ENCODE measurements around the gene GRM3. TPM values are rescaled to one million over a fixed set of nuclear protein-coding genes. Genes with fewer than 3 reads are reported as not detected.

The GRM3 gene
- total and polyA plus RNA-seq, 2 of the 8 experiments (the other 6 are each of a cell fraction or from before 2014, with no cell fraction given): 3.1 to 4.2 TPM

DNA sequence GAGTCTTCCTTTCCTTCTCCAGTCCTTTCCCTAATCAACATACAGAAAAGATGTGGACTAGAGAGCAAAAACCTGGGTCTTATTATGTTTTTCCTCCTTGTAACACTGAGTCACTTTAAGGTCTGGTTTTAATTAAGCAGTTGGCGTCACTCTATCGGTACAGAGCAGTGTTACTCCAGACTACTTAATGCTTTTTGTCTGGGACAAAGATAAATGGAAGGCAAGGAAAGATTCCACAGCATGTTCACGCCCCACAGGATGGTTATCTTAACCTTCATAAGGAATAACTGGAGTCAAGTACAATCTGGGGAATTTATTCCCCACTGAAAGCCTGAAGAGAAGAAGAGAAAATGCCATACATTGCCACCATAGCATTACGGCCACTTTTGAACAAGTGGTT, 270.0 kb downstream of the GRM3 start:
- no peak for FAIRE-seq
- CTCF ChIA-PET (ENCODE audit: partially characterized antibody): interaction anchor here (1.1 to 4.6 kb wide), 3 partner anchors 146 to 366 kb away, joined by 4 to 49 read pairs (median 4); partner anchors contain the start of gene ELAPOR2

More for the DNA sequence above, 270.0 kb downstream of the GRM3 start:
- H3K4ac ChIP-seq (replicated peaks; ENCODE audit: insufficient read length, low read depth, low read length): no peak overlapping the region
- TF ChIP-seq GABPA (IDR thresholded peaks at IDR 0.05; ENCODE audit: borderline replicate concordance, insufficient read depth, low read length) (no peak), CTBP2 (IDR thresholded peaks at IDR 0.05; ENCODE audit: borderline replicate concordance, insufficient read depth, insufficient read length, low read length) (no peak), SAP30 (IDR thresholded peaks at IDR 0.05; ENCODE audit: insufficient read depth, insufficient replicate concordance, low read length) (no peak)
- H3K4me1 ChIP-seq (replicated peaks in 1 of 4; ENCODE audit: control insufficient read depth in 3 of 4, insufficient read depth in 4 of 4, low read length in 3 of 4): no peaks in the 10 kb centered on the region
- H2AFZ ChIP-seq (ENCODE audit: low read length): no peak overlapping the region
- H3K14ac ChIP-seq (ENCODE audit: insufficient read length): no peak overlapping the region
- H3K36me3 ChIP-seq (ENCODE audit: control insufficient read depth in 2 of 4, insufficient read depth in 4 of 4, low read length in 3 of 4): peaks cover 0 to 16% (median 4%) of the 10 kb centered on the region in 4 experiments; a peak in 2 of 8 replicates
- peaks cover 0 to 4% of the 10 kb centered on the region in 2 experiments for H4K20me1 ChIP-seq (replicated peaks in 1 of 2; ENCODE audit: control insufficient read depth in 1 of 2, insufficient read depth in 2 of 2, low read length in 2 of 2)
- no peaks in the 10 kb centered on the region for H3K79me2 ChIP-seq (ENCODE audit: control insufficient read depth in 1 of 2, insufficient read depth in 2 of 2, low read length in 2 of 2)
- no peak overlapping the region for H2BK5ac ChIP-seq (ENCODE audit: low read depth, low read length)
- no peak for DNase-seq (ENCODE audit: low read depth in 1 of 2, low spot score in 2 of 2)
- H3K9me3 ChIP-seq (ENCODE audit: insufficient read depth in 2 of 2, low read depth in 1 of 2, low read length in 1 of 2): no peaks in the 10 kb centered on the region
- H2BK15ac ChIP-seq (ENCODE audit: low read length): no peak overlapping the region
- POLR2A ChIA-PET (ENCODE audit: partially characterized antibody): no interaction called here
- H3K4me2 ChIP-seq (ENCODE audit: insufficient read depth in 1 of 2, low read depth in 2 of 2, low read length in 2 of 2): no peak overlapping the region
- no peaks in the 10 kb centered on the region for H3K23me2 ChIP-seq (ENCODE audit: low read depth, low read length)
- 93% methylated on average over 4 of the region's 4 CpGs; no CpG with 5 or more reads in 1 of the 2 experiments for WGBS, 2 experiments (ENCODE audit: extremely low coverage in 1 of 2, insufficient coverage in 1 of 2, insufficient read length in 1 of 2, insufficient replicate concordance in 2 of 2, low coverage in 1 of 2, low lambda C conversion rate in 2 of 2, missing lambda C conversion rate in 1 of 2)
- H3K27me3 ChIP-seq (replicated peaks in 1 of 4; ENCODE audit: control insufficient read depth in 3 of 4, extremely low read depth in 1 of 4, insufficient read depth in 3 of 4, low read length in 3 of 4): no peaks in the 10 kb centered on the region; a peak in 1 of 7 replicates
- H3K79me1 ChIP-seq (ENCODE audit: low read depth, low read length): no peaks in the 10 kb centered on the region
- H3K4me3 ChIP-seq (ENCODE audit: extremely low read depth in 1 of 4, insufficient read depth in 2 of 4, low read depth in 3 of 4, low read length in 4 of 4): no peak overlapping the region
- no peak overlapping the region for H3K18ac ChIP-seq (ENCODE audit: extremely low read depth, low read length)
- no peak overlapping the region for H2BK20ac ChIP-seq (ENCODE audit: low read length)
- H3K9ac ChIP-seq (replicated peaks in 1 of 4; ENCODE audit: extremely low read depth in 1 of 4, low read depth in 3 of 4, low read length in 3 of 4): no peak overlapping the region
- H3K23ac ChIP-seq (ENCODE audit: insufficient read length): no peak overlapping the region
- H2BK12ac ChIP-seq (ENCODE audit: low read depth, low read length): no peak overlapping the region
- no peak overlapping the region for H3K56ac ChIP-seq (replicated peaks; ENCODE audit: insufficient read length, low read depth, low read length)
- H4K5ac ChIP-seq (ENCODE audit: insufficient read length, low read depth, low read length): no peak overlapping the region
- no peak overlapping the region for H2BK120ac ChIP-seq (replicated peaks; ENCODE audit: low read depth, low read length)
- no peak overlapping the region for H2AK5ac ChIP-seq (ENCODE audit: low read depth, low read length)
- H4K91ac ChIP-seq (replicated peaks; ENCODE audit: insufficient read length, low read length): no peak overlapping the region
- no peak overlapping the region for H4K8ac ChIP-seq (ENCODE audit: extremely low read depth, insufficient read depth, low read length)
- H3K27ac ChIP-seq (ENCODE audit: low read depth, low read length): no peak overlapping the region

All from H1 (cell line).